Kidney (tissue), 14 donors: ENCODE results near the gene RANGRF. TPM values are rescaled to one million over a fixed set of nuclear protein-coding genes. Genes with fewer than 3 reads are reported as not detected.

Experiments used
- DNase-seq, 5 donors: peaks; one replicate each; pipeline ENCODE4 v3.0.0-alpha.2; 2013 to 2020
- FAIRE-seq: peaks from 2 replicates; lab custom pipeline; 2012; peaks lifted over from hg19 to GRCh38; lab: Jason Lieb, UNC
- H3K27ac ChIP-seq, 2 donors: one replicate each; pipeline ENCODE4 v1.7.0; 2013; ENCODE audit warnings: low read depth in 2 of 2, low read length in 2 of 2, inconsistent platforms in 1 of 2
- H3K27me3 ChIP-seq: one replicate; pipeline ENCODE4 v1.7.1; 2013; ENCODE audit warnings: low read length, inconsistent platforms; ENCODE audit not compliant: control insufficient read depth, insufficient read depth
- H3K36me3 ChIP-seq, 3 donors: one replicate each; pipeline versions ENCODE4 v1.7.0 to v1.7.1; 2013; ENCODE audit warnings: low read length in 3 of 3, control low read depth in 1 of 3, inconsistent platforms in 1 of 3; ENCODE audit not compliant: insufficient read depth in 3 of 3, control insufficient read depth in 2 of 3
- H3K4me1 ChIP-seq, 3 donors: one replicate each; pipeline versions ENCODE4 v1.7.0 to v1.7.1; 2013; ENCODE audit warnings: low read length in 3 of 3, inconsistent platforms in 1 of 3, low read depth in 1 of 3; ENCODE audit not compliant: control insufficient read depth in 2 of 3, insufficient read depth in 2 of 3
- H3K4me3 ChIP-seq, 3 donors: one replicate each; pipeline versions ENCODE4 v1.7.0 to v1.8.1; 2013; ENCODE audit warnings: low read length in 3 of 3, control low read depth in 1 of 3, inconsistent platforms in 1 of 3
- H3K9ac ChIP-seq, 3 donors: one replicate each; pipeline versions ENCODE4 v1.7.0 to v1.7.1; 2013; ENCODE audit warnings: low read length in 3 of 3, control low read depth in 1 of 3, inconsistent platforms in 1 of 3
- H3K9me3 ChIP-seq, 3 donors: one replicate each; pipeline versions ENCODE4 v1.7.0 to v1.7.1; 2013; ENCODE audit warnings: low read length in 3 of 3, control low read depth in 1 of 3, inconsistent platforms in 1 of 3; ENCODE audit not compliant: control insufficient read depth in 2 of 3, insufficient read depth in 1 of 3
- intact Hi-C: fragments of 100-400 bp; cut with DNase I; formaldehyde crosslinking; loops from one replicate; pipeline ENCODE4 v1.11.1; 2022
- polyA plus RNA-seq: library from polyadenylated mRNA; stranded (reverse); fragments of 350-450 nt; fragmentation: Illumina TruSeq; extraction: RNeasy Lipid Tissue Mini Kit (QIAGEN cat#74804); gene quantifications from one replicate; pipeline ENCODE4 v1.2.3, GENCODE V29; 2014; ENCODE audit warnings: low read depth, low replicate concordance; ENCODE audit not compliant: insufficient read depth
- total RNA-seq: library from RNA; stranded (reverse); fragmentation: NEBNext Ultra II Directional; extraction: Animal tissue kit (Norgen Biotek cat#: 25700); gene quantifications from one replicate; pipeline ENCODE4 v1.2.1, GENCODE V29; 2021
- TF ChIP-seq, protein P1 (sequence below): IDR thresholded peaks from 3 replicates; pipeline ENCODE4 v1.5.1; 2012; ENCODE audit warnings: mild to moderate bottlenecking, moderate library complexity, borderline replicate concordance; ENCODE audit not compliant: insufficient read depth; ENCODE audit errors: extremely low read depth
- donor health status: control.
- donor health status: control.
- donor health status: control.
- donor health status: control.
- donor health status: control.
- donor health status: DM: yes; HTN: yes; CAD: no.
- donor health status: Normal renal cell carcinoma (clear cell type).

RANGRF gene
- total and polyA plus RNA-seq, 2 donors from 2014 or later = 20.1 to 91.8 TPM

DNA sequence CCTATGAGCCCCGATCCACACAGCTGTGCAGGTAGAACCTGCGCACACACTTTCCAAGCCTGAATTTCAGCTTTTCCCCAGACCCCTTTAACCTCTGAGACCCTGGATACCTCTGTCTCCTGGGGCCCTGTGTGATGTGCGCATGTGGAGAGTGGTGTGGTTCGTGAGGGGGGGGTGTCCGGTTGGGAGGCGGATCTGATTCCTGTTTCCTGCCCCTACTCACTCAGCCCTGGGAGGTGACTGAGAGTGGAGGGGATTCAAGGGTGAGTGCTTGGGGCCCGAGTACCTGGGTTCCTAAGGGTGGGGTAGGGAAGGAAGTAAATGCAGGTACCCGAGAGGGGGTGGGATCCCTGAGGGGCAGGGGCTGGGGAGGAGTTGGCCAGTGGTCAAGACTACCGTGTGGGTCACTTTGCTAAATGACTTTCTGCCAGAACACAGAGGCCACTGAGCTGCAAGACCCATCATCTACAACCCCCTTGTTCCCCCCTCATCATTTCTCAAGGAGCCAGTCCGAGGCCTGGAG, 22.2 kb downstream of the RANGRF start:
- Histone ChIP-seq H3K27ac (peak overlapping the region; percentile 32 to 47), H3K4me3 (peak overlapping the region; percentile 44 to 55 (median 47)), H3K9ac (peak overlapping the region in 1 of 3 donors; percentile 34), H3K9me3 (no peaks in the 10 kb centered on the region), H3K4me1 (peaks cover 0 to 4% (median 0%) of the 10 kb centered on the region in 3 donors), H3K27me3 (peaks cover 13% of the 10 kb centered on the region), H3K36me3 (no peaks in the 10 kb centered on the region)
- FAIRE-seq (no peak), DNase-seq (no peak)
- intact Hi-C loops = no loop called here
- TF ChIP-seq, protein P1, sequence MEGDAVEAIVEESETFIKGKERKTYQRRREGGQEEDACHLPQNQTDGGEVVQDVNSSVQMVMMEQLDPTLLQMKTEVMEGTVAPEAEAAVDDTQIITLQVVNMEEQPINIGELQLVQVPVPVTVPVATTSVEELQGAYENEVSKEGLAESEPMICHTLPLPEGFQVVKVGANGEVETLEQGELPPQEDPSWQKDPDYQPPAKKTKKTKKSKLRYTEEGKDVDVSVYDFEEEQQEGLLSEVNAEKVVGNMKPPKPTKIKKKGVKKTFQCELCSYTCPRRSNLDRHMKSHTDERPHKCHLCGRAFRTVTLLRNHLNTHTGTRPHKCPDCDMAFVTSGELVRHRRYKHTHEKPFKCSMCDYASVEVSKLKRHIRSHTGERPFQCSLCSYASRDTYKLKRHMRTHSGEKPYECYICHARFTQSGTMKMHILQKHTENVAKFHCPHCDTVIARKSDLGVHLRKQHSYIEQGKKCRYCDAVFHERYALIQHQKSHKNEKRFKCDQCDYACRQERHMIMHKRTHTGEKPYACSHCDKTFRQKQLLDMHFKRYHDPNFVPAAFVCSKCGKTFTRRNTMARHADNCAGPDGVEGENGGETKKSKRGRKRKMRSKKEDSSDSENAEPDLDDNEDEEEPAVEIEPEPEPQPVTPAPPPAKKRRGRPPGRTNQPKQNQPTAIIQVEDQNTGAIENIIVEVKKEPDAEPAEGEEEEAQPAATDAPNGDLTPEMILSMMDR = no peak

DNA sequence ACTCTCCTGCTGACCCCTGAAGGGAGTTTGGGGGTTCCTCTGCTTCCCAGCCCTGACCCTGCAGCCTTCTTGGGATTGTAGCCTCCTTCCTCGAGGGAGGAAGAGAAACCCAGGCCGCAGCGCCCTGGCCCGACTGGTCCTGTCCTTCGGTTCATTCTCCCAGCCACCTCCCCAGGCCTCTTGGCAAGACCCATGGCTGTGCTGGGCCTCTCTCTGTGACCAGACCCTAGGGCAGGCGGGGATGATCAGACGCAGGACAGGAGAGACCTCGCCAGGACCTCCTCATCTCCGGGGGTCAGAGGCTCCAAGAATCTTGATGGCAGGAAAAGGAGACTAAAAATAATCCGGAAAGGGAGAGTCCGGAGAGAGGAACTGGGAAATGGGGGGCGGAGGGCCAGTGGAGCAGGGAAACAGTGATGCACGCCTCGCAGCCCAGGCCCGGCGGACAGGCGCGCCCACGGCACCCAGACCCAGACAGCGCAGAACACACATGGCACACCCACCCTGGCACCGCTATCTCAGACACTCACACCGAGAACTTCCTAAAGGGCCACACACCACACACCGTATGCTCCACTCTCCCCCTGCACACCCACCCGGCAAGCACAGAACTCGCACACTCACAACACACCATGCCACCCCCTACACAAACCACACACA, 22.8 kb downstream of the RANGRF start:
- Histone ChIP-seq H3K4me3 (peak overlapping the region in 1 of 3 donors; percentile 55), H3K4me1 (peaks cover 0 to 4% (median 0%) of the 10 kb centered on the region in 3 donors), H3K27ac (peak overlapping the region in 1 of 2 donors; percentile 32), H3K9me3 (no peaks in the 10 kb centered on the region), H3K9ac (peak overlapping the region in 1 of 3 donors; percentile 34), H3K27me3 (peaks cover 17% of the 10 kb centered on the region), H3K36me3 (no peaks in the 10 kb centered on the region)
- TF ChIP-seq, protein P1 = no peak
- intact Hi-C loops = no loop called here
- FAIRE-seq (no peak), DNase-seq (peak in 1 of 5 donors; percentile 67)

DNA sequence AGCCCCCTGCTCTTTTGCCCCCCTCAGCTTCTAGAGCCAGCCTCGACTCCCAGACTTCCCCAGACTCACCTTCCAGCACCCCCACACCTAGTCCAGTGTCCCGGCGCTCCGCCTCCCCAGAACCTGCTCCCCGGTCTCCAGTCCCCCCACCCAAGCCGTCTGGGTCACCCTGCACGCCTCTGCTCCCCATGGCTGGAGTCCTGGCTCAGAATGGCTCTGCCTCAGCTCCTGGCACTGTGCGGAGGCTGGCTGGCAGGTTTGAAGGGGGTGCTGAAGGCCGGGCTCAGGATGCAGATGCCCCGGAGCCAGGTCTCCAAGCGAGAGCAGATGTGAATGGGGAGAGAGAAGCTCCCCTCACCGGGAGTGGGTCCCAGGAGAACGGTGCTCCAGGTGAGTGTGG, 23.8 kb downstream of the RANGRF start:
- peak in 1 of 5 donors; percentile 55 for DNase-seq
- intact Hi-C loops = no loop called here
- Histone ChIP-seq H3K9me3 (no peaks in the 10 kb centered on the region), H3K27me3 (peaks cover 17% of the 10 kb centered on the region), H3K4me3 (peak overlapping the region in 1 of 3 donors; percentile 21), H3K9ac (no peak overlapping the region), H3K36me3 (no peaks in the 10 kb centered on the region), H3K4me1 (peaks cover 0 to 4% (median 0%) of the 10 kb centered on the region in 3 donors), H3K27ac (no peak overlapping the region)
- FAIRE-seq = no peak
- TF ChIP-seq, protein P1 = no peak
